GM08714 (cell line): ENCODE results near the gene HS6ST2.
"Not testable (repeated sequence)": the region's sequence is repeated elsewhere in the genome, so short reads cannot be mapped to it uniquely, and the experiment has no call there.

ENCODE experiments used
- H3K4me3 ChIP-seq: fragments of 200-500 bp; sonication (Bioruptor generic); 2 replicates; pipeline ENCODE4 v1.5.1; 2014; ENCODE audit warnings: mild to moderate bottlenecking, low read length, inconsistent platforms
- ZNF274 ChIP-seq: IDR thresholded peaks from 2 replicates; pipeline ENCODE4 v1.6.1; 2012; ENCODE audit warnings: mild to moderate bottlenecking, low read depth, low read length

Gene HS6ST2

GRCh38 chrX:132900633-132901293 lies 57.7 kb downstream of the HS6ST2 start:
- no peak overlapping the region for H3K4me3 ChIP-seq
- no peak for TF ChIP-seq ZNF274

GRCh38 chrX:132887569-132887968 lies 70.9 kb downstream of the HS6ST2 start:
- TF ChIP-seq ZNF274: no peak
- no peak overlapping the region for H3K4me3 ChIP-seq

- H3K4me3 ChIP-seq: no peak overlapping the region
- TF ChIP-seq ZNF274: no peak
Observed at GRCh38 chrX:132883358-132883915, 75.0 kb downstream of the HS6ST2 start.

GRCh38 chrX:132880753-132881152 lies 77.7 kb downstream of the HS6ST2 start:
- H3K4me3 ChIP-seq: not testable (repeated sequence)

- no peak overlapping the region for H3K4me3 ChIP-seq
- no peak for TF ChIP-seq ZNF274
Observed at GRCh38 chrX:132877954-132878536, 80.4 kb downstream of the HS6ST2 start.

- TF ChIP-seq ZNF274: no peak
- H3K4me3 ChIP-seq: no peak overlapping the region
Observed at GRCh38 chrX:132876523-132877338, 81.7 kb downstream of the HS6ST2 start.

GRCh38 chrX:132875650-132876522 lies 82.5 kb downstream of the HS6ST2 start:
- TF ChIP-seq ZNF274: no peak

GRCh38 chrX:132862562-132862961 lies 95.9 kb downstream of the HS6ST2 start:
- no peak overlapping the region for H3K4me3 ChIP-seq
- TF ChIP-seq ZNF274: no peak

More at GRCh38 chrX:132875650-132876522, 82.5 kb downstream of the HS6ST2 start:
- H3K4me3 ChIP-seq: no peak overlapping the region

- no peak for TF ChIP-seq ZNF274
- no peak overlapping the region for H3K4me3 ChIP-seq
Observed at GRCh38 chrX:132861076-132861475, 97.4 kb downstream of the HS6ST2 start.

GRCh38 chrX:132860200-132860599 lies 98.2 kb downstream of the HS6ST2 start:
- no peak for TF ChIP-seq ZNF274
- H3K4me3 ChIP-seq: no peak overlapping the region

- TF ChIP-seq ZNF274: no peak
- H3K4me3 ChIP-seq: no peak overlapping the region
Observed at GRCh38 chrX:132858018-132858417, 100.4 kb downstream of the HS6ST2 start.

GRCh38 chrX:132855780-132856341 lies 102.6 kb downstream of the HS6ST2 start:
- no peak for TF ChIP-seq ZNF274
- H3K4me3 ChIP-seq: no peak overlapping the region

- TF ChIP-seq ZNF274: no peak
- no peak overlapping the region for H3K4me3 ChIP-seq
Observed at GRCh38 chrX:132853040-132853439, 105.4 kb downstream of the HS6ST2 start.

- H3K4me3 ChIP-seq: no peak overlapping the region
- no peak for TF ChIP-seq ZNF274
Observed at GRCh38 chrX:132848296-132848970, 110.0 kb downstream of the HS6ST2 start.
